Hematopoietic multipotent progenitor cell treated with erythropoietin and hydrocortisone succinate and interleukin-3 and kit ligand, for 6 days (in vitro differentiated cells): Measurements from ENCODE around the gene ZACN.
"Not testable (repeated sequence)": the region's sequence is repeated elsewhere in the genome, so short reads cannot be mapped to it uniquely, and the experiment has no call there.

Experiments used
- DNase-seq: peaks from one replicate; pipeline ENCODE4 v3.0.0-alpha.2; 2015

Gene ZACN

DNA sequence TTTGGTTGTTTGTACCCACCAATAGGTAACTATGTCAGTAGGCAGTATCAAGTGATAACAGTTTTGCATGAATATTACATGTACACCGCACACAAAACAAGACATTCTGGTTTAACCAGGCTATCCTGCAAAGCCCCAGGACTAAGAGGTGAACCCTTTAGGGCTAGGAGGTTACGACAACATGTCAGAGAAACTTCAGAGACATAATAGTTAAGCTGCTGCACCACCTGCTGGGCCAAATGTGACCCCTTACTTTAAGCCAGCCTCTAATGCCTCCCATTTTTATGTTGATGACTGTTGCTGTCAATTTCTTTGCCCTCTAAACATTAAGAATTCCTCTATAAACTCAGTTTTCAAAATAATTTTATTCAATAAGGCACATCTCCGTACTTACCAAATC lies 22.1 kb upstream of the ZACN start:
- no peak for DNase-seq

DNA sequence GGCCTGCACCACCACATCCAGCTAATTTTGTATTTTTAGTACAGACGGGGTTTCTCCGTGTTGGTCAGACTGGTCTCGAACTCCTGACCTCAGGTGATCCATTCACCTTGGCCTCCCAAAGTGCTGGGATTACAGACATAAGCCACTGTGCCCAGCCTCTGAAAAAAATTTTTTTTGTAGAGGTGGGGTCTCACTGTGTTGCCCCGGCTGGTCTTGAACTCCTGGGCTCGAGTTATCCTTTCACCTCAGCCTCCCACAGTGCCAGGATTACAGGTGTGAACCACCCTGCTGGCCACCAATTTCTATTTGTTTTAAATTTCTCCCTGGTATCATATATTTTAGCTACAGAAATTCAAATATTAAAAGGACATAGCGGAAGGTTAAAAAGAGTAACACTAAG lies 20.7 kb upstream of the ZACN start:
- DNase-seq, result not testable (repeated sequence)

DNA sequence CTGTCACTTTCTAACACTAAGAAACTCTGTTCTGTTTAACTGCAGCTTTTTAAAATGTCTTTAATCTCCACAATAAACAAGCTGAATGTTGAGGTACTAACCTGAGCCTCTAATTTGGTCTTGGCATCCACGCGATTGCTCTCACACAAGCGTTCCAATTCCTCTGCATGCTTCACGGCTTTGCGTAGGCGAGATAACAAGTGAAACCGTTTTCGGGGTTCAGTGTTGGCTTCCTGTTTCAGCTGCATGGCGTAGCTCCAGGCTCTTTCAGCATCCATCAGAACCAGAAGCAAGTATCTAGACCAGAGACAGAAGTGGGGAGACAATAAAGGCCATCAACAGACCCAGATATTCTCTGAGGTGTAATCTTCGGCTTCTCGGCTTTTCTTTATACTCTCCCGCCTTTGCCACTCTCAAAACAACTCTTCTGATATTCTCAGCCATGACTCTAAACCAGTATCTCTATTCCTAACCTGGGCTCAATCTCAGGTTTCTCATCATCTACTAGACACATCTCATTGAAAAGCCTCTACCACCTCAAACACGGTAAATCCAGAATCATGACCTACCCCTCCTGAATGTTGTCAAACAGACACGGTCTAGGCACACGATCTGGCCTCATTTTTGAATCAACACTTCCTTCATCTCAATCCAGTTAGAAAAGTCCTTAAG lies 15.0 kb upstream of the ZACN start:
- no peak for DNase-seq

DNA sequence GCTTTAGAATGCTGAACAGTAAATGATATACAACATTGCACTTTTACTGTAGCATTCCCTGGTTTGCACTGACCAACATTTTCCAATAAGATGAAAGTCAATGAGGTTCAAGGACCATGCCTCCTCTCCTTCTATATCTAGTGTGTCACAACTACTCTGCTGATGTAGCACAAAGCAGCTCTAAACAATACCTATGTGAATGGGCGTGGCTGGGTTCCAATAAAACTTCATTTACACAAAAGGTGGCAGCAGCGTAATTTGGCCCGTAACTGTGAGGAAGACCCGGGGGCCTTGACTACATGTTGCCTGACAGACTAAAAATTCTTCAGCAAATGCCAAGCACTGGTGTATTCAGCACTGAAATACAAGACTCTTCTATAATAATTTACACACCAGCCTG lies 13.2 kb upstream of the ZACN start:
- DNase-seq, result no peak

DNA sequence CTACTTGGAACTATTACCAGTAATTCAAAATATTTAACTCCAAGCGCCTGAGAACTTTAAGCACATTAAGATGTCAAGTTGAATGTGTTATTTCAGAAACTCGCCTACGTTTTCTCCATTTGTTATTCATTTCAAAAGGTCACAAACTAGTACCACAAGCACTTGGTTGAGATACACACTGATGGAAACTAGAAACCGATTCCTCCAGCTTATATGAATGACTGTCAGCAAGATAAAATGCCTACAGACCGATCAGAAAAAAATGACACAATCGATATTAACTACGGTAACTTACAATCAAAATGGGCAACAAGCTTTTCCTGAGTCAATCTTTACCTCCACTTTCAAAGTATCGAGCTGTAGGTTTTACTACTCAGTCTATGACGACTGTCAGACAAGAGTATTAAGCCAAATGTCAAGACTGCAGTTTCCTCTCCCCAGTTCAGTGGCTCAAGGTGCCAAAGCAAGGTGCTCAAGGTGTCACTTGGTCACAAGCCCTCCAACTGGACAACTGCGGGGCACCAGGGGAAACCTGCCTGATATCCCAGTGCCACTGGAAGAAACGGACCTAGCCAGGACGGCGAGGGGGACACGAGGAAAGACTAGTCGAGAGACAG lies 7.3 kb upstream of the ZACN start:
- no peak for DNase-seq

DNA sequence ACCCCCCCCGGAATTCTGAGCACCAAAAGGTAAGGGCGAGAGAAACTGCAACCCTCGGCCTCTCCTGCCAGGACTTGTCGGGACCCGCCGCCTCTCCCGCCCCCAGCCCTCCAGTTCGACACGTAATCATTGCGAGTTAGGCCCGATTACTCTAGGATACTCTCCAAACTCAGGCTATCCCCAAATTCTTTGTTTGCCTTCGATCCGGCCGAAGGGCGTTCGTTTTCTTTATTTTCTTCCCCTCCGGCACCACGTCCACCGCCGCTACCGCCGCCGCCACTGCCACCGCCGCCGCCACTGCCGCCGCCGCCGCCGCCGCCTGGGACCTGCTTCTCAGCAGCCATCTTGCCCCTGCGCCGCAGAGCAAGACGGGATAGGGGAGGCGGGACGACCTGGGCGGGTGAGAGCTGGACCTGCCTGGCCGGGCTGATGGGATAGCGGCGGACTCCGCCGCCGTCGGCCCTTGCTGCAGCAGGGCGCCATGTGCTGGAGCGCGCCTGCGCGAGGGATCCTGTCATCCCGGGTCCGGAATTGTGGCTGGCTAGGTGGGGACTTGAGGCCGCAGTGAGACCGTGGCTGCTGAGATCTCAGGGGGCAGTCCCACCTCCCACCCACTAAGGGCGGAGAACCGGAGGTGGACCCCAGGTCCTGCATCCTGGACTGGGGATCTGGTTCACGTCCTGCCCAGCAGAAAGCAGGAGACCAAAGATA lies 6.7 kb upstream of the ZACN start, which contains the start of gene SRP68:
TSS of gene SRP68 (minus strand) at position 370 of the 711 bp plus-strand sequence. CDS start at position 344, 26 bp downstream.
- peak; percentile 93 for DNase-seq

DNA sequence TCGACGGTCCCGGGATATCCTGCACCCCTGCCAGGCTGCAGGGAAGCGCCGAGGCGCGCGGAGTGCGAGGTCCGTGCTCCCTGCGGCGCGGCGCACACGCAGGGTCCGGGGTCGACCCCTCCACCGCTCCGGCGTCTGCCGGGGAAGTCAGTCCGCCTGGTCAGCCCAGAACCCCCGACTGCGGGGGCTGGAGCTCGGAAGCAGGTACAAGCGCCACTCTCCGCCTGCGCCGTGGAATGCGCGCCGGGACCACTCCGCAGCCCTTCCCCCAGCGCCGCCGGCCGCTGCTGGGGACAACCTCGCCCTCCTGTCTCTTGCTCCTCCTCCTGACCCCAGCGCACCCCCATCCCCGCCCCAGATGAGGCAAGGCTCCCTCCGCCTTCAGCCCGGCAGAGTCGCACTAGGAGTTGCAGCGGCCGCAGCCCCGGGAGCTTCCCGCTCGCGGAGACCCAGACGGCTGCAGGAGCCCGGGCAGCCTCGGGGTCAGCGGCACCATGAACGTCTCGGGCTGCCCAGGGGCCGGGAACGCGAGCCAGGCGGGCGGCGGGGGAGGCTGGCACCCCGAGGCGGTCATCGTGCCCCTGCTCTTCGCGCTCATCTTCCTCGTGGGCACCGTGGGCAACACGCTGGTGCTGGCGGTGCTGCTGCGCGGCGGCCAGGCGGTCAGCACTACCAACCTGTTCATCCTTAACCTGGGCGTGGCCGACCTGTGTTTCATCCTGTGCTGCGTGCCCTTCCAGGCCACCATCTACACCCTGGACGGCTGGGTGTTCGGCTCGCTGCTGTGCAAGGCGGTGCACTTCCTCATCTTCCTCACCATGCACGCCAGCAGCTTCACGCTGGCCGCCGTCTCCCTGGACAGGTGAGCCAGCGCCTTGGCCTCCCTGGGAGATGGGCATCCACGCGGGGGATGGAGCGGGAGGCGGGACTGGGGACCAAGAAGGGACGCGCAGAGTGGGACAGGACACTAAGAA lies 4.3 kb upstream of the ZACN start, which contains the start of gene GALR2:
TSS of gene GALR2 (plus strand) at position 392 of the 974 bp plus-strand sequence. CDS start at position 495, 103 bp downstream.
- peak; percentile 52 for DNase-seq

DNA sequence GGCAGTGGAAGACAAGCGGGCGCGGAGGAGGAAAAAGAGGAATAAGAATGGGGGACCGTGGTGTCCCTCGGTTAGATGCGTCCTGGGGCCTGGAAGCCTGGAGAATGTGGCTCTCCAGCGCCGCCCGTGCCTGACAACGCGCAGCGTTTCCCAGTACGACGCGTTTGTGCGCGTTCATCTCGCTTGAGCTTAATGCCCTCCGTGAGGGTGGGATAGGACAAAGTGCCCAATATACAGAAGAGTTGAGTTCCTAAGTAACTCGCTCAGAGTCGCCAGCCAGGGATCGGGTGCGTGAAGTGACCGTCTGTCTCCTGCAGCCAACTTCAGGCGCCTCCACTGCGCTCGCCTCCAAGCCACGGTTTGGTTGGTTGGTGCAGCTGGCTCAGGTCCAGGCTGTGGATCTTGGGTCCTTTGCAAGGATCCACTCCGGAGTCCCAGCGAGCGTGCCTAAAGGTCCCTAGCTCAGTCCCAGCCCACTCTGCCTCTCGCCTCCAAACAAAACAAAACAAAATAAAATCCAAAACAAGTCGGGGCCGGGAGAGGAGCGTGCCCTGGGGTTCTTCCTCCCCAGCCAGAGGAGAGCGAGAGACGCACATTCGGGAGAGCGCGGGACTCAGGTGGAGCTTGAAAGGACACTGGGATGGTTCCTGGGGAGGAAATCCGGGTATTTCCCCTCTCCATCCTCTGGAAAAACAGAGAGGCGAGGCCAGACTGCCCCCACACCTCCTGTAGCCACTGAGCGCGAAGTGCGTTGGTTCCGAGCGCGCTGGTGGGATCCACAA lies 3.4 kb upstream of the ZACN start:
- peak; percentile 64 for DNase-seq

DNA sequence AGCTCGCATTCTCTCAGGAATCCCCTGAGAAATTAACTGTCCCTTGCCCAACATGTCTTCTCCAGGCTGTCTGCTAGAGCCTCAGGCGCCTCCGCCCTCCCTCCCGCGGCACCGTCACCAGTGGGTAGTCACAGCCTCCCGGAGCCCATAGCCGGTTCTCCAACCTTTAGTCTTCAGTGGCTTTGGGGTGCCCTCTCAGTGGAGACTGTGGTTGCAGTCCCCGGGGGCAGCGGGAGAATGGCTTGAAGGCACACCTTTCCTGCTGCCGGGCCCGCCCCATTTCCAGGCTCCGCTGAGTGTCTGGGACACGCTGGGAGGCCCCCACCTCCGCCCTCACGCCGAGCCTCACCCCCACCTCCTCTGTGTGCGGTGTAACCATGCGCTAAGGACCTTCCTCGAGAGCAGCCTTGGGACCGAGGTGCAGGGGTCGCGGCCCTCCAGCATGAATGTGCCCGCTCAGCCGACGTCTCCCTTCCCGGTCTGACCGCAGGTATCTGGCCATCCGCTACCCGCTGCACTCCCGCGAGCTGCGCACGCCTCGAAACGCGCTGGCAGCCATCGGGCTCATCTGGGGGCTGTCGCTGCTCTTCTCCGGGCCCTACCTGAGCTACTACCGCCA lies 2.7 kb upstream of the ZACN start:
- no peak for DNase-seq

DNA sequence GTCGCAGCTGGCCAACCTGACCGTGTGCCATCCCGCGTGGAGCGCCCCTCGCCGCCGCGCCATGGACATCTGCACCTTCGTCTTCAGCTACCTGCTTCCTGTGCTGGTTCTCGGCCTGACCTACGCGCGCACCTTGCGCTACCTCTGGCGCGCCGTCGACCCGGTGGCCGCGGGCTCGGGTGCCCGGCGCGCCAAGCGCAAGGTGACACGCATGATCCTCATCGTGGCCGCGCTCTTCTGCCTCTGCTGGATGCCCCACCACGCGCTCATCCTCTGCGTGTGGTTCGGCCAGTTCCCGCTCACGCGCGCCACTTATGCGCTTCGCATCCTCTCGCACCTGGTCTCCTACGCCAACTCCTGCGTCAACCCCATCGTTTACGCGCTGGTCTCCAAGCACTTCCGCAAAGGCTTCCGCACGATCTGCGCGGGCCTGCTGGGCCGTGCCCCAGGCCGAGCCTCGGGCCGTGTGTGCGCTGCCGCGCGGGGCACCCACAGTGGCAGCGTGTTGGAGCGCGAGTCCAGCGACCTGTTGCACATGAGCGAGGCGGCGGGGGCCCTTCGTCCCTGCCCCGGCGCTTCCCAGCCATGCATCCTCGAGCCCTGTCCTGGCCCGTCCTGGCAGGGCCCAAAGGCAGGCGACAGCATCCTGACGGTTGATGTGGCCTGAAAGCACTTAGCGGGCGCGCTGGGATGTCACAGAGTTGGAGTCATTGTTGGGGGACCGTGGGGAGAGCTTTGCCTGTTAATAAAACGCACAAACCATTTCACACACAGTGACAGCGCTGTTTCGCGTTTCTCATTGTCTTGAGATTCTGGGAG lies 2.0 kb upstream of the ZACN start:
- peak; percentile 35 for DNase-seq

DNA sequence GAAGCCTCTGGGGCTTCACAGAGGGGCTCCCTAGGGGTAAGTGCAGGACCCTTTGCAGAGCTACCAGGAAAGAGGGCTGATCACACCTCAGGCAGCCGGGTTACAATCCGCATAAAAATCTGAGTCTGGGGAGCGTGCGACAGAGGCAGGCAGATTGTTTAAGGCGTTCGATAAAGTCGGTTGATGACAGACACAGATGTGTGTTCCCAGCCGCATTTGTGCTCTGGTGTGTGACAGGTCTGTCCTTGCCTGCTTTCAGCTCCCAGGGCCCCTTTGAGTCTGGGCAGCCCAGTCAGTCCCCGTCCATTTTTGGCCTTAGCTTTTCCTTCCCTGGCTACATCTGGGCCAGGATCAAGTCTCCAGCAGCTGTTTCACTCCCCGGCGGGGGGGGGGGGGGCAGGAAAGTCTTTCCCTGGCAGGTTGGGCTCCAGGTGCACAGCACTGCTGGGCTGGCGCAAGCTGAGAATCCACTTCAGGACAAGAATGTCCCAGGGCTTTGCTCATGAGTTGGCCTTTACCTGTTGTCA lies 1.3 kb upstream of the ZACN start:
- DNase-seq, result peak; percentile 35

DNA sequence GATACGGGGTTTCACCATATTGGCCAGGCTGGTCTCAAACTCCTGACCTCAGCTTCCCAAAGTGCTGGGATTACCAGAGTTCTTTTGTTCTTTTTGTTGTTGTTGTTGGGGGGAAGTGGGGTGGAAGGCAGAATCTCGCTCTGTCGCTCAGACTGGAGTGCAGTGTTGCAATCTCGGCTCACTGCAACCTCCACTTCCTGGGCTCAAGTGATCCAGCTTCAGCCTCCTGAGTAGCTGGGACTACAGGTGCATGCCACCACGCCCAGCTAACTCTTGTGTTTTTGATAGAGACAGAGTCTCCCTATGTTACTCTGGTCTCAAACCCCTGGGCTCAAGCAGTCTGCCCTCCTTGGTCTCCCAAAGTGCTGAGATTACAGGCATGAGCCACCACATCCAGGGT lies 612 bp upstream of the ZACN start:
- DNase-seq, result not testable (repeated sequence)

DNA sequence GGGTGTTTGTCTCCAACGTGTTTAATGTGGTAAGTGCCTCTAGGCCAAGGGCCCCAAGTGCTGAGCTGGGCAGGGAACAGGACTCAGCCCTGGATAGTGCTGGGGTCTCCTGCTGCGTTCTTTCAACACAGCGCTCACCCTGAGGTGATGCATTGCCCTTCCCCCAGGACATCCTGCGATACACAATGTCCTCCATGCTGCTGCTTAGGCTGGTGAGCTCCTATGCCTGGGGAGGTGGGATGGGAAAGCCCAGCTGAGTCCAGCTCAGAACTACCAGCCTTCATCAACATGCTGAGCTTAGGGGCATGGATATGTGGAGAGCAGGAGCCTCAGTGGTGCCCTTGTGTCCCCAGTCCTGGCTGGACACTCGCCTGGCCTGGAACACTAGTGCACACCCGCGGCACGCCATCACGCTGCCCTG lies 563 bp downstream of the ZACN start:
- no peak for DNase-seq

DNA sequence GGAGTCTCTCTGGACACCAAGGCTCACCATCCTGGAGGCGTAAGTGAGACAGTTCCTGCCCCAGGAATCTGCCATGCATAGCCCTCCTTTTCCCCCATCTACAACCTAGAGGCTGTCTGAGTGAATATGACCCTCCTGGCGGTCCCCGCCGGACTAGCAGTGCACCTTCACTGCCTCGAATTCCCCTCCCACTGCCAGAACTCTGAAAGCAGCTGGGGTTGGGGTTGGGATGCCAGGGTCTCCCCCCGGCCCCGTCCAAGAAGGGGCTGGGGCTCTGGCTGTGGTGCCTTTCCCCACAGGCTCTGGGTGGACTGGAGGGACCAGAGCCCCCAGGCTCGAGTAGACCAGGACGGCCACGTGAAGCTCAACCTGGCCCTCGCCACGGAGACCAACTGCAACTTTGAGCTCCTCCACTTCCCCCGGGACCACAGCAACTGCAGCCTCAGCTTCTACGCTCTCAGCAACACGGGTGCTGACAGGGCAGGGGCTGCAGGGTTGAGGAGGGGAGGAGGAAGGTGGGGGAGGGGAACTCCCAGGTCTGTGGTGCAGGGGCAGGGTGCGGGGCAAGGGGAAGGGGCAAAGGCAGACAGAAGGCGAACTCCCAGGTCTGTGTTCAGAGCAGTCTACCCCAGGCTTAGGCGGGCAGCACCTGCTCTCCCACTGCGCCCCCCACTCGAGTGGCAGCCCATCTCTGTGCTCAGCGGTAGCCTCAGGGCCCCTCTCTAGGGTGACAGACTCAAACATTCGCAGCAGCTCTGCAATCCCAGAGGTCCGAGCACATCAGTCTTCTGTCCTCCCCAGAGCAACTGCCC lies 1.2 kb downstream of the ZACN start:
- peak; percentile 54 for DNase-seq

DNA sequence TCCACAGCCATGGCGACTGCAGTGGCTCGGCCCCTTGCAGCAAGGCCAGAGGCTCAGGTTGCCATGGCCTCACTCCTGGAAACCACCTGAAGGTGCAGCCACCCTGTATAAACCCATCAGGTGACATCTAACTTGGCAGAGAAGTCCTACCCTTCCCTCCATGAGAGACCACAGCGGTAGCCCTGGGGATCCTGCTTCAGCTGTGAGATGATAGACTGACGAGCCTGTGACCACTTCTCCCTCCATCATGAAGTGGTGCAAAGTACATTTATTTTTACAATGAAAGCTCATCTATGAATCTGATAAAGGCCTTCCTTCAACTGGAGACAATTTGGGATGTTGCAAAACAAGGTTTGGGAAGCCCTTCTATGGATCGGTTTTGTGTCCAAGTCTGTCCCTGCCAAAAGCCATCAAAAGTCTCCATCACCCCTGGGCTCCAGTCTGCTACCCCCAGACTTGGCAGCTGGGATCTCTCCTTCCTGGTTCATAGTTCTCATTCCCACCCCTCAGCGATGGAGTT lies 1.8 kb downstream of the ZACN start:
- DNase-seq, result no peak

DNA sequence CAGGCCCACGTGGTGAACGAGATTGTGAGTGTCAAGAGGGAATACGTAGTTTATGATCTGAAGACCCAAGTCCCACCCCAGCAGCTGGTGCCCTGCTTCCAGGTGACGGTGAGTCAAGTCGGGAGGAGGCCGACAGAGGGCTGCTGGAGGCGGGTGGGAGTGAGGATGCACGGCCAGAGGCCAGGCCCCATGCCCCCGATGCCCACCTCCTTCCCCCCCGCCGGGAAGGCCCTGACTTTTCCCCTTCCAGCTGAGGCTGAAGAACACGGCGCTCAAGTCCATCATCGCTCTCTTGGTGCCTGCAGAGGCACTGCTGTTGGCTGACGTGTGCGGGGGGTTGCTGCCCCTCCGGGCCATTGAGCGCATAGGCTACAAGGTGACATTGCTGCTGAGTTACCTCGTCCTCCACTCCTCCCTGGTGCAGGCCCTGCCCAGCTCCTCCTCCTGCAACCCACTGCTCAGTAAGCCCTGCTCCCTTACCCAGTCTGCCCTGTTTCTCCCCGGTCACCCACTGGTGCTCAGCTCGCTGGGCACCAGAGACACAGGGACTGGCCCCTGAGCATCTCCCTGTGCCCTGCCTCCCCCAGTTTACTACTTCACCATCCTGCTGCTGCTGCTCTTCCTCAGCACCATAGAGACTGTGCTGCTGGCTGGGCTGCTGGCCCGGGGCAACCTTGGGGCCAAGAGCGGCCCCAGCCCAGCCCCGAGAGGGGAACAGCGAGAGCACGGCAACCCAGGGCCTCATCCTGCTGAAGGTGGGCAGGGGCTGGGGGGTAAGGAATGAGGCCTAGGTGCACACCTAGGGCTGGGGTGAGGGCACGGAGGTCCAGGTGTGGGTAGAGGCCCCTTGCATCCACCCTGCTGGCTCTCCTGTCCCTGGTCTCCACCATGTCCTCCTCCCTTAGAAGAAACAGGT lies 2.6 kb downstream of the ZACN start:
- DNase-seq, result no peak

DNA sequence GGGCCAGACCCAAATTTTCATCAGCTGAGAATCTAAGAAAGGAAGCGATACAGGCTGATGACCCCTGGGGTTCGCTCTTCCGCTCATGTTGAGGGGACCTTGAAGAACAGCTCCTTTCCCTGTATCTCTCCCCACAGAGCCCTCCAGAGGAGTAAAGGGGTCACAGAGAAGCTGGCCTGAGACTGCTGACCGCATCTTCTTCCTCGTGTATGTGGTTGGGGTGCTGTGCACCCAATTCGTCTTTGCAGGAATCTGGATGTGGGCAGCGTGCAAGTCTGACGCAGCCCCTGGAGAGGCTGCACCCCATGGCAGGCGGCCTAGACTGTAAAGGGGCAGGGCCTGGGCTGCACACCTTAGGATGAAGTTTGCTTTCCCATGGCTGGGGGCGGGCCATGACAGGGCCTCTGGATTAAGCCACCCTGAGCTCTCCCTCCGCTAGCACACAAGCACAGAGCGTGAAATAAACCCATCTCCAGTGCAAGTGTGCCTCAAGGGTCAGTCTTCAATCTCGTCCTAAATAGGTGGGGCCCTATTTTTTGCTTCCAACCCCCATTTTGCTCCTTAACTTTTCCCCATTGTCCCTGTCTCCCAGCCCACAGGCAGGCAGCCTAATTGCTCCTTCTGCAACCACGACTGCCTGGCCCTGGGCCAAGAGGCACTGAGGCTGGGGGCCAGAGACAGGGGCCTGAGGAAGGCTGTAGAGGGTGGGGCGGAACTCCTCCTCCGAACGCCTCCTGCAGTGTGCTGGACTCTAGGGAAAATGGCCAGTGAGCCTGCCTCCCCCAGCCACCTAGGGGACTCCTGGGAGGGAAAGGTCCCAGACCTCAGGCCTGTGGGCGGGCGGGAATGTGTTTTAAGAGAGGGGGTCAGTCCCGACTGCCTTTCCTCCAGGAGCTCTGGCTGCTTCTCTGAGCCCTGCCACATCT lies 3.6 kb downstream of the ZACN start:
- no peak for DNase-seq
